Stimulated activated CD4-positive, alpha-beta T cell treated with anti-CD3 and anti-CD28 coated beads, Interleukin-4, amount 100 ng/mL, for 48 hours (primary cell): Measurements from ENCODE around the gene STRIP1.
A peak's percentile ranks its signal among the peaks of the same experiment; 100 is the strongest.
"Not testable (repeated sequence)": the region's sequence is repeated elsewhere in the genome, so short reads cannot be mapped to it uniquely, and the experiment has no call there.

ENCODE experiments used
- DNase-seq, 2 donors: peaks; one replicate each; pipeline ENCODE4 v3.0.0-alpha.2; 2020; ENCODE audit warnings: low read depth in 2 of 2

The STRIP1 gene

DNA sequence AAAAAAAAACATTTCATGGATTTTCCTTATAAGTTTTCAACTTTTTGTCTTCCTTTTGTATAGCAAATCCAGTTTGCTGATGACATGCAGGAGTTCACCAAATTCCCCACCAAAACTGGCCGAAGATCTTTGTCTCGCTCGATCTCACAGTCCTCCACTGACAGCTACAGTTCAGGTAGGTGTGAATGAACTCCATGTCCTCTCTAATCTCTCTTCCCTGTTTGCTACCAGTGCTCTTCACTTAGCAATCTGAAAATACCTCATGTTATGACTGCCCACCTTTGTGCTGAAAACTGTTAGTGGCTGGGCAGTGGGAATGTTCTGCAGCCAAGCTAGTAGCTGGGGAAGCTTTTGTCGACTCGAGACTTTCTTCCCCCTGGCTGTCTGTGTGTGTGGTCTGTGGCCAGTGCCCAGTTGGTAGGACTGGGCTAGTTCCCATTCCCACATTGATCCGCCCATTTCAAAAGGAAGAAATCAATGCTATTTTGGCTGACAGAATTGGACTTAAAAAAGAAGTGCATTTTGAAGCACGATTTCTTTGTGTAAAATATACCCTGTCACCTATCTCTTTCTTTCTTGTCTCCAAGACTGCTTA lies 25.4 kb upstream of the STRIP1 start:
- DNase-seq: no peak

DNA sequence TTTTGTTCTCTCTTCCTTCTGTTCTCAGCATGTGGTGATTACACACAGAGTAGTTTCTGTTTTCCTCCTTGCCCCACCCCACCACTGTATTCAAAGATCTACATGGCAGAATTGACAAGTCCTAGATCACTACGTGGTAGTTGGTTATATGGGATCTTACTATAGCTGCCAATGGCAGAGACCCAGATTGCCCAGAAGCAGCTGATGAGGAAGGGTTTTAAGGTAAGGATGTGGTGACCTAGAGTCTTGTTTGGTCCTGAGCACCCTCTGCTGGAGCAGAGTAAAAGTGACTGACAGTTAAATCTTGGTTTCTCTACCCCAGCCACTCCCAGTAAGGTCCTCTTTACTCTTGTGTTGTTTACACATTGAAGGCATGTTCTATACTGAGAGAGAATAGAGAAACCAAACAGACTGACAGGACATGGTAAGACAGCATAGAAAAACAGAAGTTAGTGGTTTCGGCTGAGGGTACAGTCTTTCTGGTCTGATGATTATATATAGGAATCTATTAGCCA lies 22.8 kb upstream of the STRIP1 start:
- no peak for DNase-seq

DNA sequence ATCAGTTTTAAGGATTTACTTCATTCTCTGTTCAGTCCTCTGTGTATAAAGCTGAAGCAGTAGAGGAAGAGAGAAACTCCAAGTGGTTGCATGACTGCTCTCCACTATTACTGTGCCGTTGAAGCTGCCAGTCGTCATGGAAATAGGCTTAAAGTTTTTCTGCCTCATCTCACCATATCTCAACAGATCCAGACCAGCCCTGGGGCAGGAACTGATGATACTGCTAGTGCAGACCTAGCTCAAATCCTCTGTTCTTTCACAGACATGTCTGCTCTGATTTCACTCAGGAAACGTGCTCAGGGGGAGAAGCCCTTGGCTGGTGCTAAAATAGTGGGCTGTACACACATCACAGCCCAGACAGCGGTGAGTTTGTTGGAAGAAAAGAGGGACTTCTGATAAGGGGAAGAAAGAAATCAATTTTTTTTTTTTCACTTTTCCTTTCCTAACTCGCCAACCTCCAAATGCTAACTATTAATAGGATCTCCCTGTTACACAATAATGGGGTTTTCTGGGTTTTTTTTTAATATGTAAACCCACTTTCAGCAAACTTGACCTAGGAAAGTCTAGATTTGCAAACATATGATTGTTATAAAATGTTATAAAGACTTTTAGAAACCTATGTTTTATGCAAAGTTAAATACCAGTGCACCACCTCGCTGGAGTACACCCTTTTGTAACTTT lies 22.2 kb upstream of the STRIP1 start:
- no peak for DNase-seq

DNA sequence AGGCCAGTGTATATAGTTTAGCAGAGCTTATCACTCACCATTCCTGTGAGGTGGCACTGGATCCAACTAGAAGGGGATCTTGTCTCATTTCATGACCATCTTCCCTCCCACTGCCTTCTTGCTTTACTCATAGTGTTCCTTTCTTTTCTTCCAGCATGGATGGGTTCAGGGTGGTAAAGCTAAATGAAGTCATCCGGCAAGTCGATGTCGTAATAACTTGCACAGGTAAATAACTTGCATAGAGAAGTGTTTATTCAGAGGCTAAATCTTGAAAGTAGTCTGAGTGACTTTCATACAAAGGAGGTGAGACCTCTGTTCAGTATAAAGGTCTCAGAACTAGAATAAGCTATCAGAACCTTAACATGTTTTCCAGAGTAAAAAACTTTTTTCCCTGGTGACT lies 16.6 kb upstream of the STRIP1 start:
- no peak for DNase-seq

DNA sequence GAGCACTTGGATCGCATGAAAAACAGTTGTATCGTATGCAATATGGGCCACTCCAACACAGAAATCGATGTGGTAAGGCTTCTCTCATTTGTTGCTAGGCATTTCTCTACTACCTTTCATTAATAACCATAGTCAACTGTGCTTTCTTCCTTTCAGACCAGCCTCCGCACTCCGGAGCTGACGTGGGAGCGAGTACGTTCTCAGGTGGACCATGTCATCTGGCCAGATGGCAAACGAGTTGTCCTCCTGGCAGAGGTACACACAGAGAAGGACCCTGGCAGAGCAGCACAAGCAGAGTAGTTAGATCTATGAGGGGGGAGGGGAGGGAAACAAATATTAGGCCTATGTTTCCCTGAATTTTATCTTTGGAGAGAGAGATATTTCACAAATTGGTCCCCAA lies 16.0 kb upstream of the STRIP1 start:
- DNase-seq: no peak

DNA sequence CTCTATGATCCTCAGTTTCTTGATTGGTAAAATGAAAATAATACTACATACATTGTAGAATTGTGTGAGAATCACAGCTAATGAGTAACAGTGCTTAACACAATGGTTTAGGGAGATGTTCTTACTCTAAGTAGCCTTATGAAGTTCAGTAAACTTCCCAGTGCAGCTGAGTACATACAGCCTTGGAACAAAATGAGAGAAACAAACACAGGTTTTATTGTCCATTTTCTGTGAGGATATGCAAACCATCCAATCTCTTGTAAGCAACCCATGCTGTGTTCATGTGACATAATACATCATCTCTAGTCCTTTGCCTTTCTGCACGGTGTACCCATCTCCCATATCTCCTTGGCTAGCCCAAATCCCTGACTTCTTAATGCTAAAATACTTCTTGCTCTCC lies 14.7 kb upstream of the STRIP1 start:
- DNase-seq: no peak

DNA sequence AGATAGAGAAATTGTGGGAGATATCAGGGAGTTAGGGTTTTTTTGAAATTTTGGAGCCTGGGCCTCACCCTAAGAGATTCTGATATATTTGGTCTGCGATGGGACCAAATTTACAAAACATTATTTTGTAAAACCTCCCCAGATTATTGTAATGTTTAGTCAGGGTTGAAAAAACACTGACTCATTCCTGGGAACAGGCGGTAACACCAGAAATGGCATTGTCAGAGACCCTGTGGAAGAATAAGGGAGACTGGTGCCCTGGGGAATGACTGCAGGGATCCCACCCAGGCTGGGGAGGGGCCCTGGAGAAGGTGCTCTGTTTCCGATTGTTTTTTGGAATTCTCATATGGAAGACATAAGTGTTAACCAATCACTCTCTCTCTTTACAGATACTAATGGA lies 13.1 kb upstream of the STRIP1 start:
- DNase-seq: no peak

DNA sequence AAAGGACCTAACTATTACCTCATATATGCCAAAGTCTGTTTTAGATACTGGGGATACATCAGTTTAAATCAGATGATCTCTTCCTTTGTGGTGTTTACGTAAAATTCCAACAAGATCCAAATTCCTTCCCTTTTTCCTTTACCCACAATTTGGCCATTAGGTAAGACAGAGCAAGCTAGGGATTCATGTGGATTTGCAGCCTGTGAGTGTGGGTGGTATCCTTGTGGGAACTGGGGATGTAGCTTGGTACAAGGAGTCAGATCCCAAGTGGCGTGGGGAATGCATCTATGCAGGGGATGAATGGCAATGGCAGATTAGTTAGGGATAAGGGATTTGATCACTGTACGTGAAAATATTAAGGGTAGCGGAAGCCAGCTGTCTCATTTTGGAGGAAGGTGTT lies 9.8 kb upstream of the STRIP1 start:
- DNase-seq: no peak

DNA sequence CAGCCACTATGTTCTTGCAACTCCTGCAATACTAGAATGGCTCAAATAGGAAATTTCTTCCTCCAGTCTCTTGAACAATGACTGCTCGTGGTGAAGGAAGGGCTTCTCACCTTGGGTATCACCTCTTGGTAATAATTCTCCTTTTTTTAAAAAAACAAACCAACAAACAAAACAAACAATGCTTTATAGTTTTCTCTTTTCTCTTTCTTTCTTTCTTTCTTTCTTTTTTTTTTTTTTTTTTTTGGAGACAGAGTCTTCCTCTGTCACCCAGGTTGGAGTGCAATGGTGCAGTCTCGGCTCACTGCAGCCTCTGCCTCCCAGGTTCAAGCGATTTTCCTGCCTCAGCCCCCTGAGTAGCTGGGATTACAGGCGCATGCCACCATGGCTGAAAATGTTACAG lies 3.7 kb upstream of the STRIP1 start:
- DNase-seq: not testable (repeated sequence)

DNA sequence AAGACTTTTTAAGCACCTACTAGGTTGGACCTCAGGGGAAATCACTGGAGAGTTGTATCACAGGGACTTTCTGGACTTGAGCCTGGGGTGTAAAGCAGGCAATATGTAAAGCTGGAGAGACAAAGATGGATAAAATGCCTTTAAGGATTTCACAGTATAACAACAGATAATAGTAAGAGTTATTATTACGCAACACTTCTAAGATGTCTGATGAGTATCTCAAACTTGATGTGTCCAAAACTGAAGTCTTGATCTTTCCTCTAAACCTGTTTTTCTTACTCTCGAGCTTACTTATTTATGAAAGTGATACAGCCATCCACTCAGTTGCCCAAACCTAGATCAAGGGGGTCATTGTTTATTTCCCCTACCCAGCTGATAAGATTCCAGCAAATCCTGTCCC lies 2.1 kb upstream of the STRIP1 start:
- DNase-seq: no peak

DNA sequence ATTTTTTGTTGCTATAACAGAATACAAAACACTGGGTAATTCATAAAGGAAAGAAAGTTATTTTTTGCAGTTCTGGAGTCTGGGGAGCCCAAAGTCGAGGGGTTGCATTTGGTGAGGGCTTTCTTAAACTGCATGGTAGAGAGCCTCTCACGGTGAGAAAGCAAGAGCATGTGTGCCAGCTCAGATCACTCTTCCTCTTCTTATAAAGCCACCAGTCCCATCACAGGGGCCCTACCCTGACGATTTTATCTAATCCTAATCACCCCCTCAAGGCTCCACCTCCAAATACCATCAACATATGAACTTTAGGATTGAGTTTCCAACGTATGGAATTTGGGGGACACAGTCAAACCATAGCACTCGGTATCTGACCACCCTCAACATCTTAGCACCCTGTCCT lies 1.0 kb upstream of the STRIP1 start:
- DNase-seq: no peak

DNA sequence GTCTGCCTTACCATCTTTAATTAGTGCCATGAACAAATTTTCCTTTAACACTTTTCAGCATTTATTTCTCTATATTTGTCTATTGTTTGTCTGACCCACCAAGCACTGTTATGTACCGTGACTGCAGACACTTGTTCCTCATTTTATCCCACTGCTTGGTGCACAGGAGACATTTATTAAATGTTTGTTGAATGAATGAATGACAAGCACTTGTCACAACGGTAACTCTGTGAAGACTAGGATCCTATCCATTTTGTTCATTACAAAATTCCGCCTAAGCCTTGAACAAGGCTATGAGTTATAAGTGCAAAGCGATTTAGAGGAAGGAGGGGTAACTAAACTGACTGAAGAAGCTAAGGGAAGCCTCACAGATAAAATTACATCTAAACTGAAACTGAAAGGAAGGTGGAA lies 379 bp upstream of the STRIP1 start:
- no peak for DNase-seq

DNA sequence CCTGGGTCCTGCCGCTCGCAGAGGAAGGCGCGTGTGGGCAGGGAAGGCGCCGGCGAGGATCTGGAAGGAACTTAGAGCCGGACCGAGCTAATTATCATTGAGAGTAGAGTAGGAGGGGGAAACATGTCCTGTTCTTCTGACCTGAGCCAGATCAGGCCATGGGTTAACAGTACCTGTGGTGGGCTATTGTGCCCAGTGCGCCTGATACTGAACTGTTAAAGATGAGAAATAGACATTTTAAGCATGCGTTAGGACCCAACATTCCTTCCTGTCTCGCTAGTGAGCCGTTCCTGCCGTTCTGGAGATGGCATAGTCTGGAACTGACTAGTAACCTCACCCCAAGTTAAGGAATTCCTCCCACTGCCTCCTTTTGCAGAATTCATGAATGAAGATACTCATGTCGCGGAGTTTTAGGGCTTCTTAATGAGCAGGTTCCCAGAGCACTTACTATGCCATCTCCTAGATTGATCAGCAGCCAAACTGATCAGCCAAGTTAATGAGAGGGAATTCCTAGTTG lies 870 bp downstream of the STRIP1 start:
- DNase-seq: no peak

DNA sequence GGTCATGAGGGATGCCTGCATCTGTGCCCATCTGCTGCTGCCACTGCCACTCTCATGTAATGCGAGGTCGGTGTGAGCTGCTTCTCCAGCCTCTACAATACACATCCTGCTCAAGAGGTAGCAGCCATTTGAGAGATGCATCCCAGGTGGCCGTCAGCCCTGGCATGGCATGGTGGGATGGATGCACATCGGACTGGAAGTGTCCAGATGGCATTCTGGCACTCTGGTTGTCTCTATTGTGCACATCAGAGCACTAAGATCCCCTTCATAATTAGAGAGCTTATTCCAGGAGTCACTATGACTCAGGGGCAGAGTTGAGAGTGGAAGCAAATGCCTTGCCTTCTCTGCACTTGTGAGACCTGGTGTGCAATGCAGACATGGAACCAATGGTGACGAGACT lies 3.8 kb downstream of the STRIP1 start:
- DNase-seq: no peak

DNA sequence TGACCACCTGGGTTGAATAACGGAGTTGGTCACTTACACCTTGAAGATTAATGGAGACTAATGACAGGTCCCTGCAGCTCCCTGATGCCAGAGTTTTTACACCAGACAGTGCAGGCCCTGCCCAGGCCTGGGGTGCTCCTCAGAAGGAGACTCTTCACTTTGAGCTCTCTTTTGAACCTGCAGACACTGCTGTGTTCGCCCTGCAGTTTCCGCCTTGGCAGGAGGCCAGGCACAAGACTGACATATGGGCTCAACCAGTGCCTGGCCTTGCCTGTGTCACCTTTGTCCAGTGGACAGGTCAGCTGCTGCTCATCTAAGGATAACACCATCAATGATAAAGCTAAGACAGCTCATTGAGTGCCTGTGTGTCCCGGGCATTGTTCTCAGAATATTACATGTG lies 5.2 kb downstream of the STRIP1 start:
- DNase-seq: no peak

DNA sequence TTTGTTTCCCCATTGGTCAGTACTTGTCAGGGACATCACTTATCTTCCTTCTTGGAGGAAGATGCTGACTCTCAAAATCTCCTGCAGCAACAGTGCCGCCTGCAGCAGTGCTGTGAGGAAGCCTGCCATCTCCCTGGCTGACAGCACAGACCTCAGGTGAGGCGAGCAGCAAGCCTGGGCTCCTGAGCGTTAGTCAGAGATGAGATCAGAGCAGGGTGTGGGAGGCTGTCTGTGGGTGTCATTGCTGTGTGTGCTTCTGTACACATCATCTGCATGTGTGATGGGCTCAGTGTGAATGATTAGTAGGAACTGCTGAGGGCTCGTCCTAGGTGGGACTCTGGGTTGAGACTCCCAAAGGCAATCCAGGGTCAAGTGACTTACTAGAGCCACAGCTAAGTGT lies 6.1 kb downstream of the STRIP1 start:
- peak in 1 of 2 donors; percentile 11 for DNase-seq

DNA sequence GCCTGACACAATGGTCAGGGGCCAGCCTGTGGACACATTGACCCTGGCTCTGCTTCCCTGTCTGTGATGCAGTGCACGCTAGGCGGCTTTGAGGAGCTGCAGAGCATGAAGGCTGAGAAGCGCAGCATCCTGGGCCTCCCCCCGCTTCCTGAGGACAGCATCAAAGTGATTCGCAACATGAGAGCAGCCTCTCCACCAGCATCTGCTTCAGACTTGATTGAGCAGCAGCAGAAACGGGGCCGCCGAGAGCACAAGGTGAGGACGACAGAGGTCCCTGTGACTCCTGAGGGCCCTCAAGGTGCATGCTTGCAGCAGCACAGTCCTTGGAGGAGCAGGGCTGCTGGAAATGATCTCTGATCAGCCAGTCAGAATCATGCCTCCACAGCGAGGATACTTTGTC lies 8.6 kb downstream of the STRIP1 start:
- no peak for DNase-seq

DNA sequence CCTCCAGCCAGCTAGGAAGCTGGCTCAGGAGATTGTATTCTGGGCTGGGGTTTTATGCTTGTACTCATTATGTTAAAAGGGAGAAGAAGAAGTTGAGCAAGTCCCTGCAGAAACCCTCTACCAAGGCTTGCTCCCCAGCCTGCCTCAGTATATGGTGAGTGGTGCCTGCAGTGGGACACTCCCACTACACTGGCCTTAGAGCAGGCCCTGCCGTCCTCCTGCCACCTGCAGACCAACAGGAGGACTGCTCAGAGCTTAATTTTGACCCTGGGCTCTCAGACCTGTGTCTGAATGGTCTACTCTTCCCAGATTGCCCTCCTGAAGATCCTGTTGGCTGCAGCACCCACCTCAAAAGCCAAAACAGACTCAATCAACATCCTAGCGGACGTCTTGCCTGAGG lies 13.0 kb downstream of the STRIP1 start:
- DNase-seq: no peak

DNA sequence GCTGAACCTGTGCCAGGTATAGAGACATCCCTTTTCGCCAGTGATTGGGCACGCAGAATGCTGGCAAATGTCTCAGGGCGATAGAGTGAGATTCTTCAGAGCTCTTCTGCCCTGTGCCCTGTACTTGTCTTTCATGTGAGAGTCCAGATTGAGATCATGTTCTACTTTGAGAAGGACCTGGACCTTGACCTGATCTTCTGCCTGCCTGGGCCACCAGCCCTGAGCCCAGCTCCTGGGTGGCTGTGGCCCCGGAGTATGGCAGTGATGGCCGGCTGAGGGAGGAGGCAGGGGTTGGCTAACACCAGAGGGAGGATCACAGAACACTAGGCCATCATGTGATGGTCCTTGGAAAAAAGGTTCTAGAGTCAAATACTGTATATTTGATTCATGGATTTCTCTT lies 13.8 kb downstream of the STRIP1 start:
- DNase-seq: no peak

DNA sequence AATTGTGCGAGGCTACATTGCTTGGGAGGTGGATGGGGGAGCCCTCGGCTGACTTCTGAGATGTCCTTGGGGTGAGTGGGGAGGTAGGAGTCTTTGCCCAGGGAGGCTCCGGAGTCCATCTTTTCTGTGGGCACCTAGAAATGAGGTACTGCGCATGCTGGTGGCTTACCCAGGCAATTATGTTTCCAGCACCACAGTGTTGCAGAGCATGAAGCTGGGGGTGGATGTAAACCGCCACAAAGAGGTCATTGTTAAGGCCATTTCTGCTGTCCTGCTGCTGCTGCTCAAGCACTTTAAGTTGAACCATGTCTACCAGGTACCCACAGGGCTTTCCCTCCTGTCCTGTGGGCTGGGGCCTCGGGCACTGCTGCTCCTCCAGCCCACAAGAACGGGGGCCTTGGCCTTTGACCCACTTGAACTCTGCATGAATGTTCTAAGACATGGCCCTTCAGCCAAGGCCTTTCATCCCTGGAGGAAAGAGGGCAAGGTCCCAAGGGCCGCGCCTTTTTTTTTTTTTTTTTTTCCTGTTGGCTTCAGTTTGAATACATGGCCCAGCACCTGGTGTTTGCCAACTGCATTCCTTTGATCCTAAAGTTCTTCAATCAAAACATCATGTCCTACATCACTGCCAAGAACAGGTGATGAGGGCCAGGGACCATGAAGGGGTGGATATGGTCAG lies 14.6 kb downstream of the STRIP1 start:
- no peak for DNase-seq

DNA sequence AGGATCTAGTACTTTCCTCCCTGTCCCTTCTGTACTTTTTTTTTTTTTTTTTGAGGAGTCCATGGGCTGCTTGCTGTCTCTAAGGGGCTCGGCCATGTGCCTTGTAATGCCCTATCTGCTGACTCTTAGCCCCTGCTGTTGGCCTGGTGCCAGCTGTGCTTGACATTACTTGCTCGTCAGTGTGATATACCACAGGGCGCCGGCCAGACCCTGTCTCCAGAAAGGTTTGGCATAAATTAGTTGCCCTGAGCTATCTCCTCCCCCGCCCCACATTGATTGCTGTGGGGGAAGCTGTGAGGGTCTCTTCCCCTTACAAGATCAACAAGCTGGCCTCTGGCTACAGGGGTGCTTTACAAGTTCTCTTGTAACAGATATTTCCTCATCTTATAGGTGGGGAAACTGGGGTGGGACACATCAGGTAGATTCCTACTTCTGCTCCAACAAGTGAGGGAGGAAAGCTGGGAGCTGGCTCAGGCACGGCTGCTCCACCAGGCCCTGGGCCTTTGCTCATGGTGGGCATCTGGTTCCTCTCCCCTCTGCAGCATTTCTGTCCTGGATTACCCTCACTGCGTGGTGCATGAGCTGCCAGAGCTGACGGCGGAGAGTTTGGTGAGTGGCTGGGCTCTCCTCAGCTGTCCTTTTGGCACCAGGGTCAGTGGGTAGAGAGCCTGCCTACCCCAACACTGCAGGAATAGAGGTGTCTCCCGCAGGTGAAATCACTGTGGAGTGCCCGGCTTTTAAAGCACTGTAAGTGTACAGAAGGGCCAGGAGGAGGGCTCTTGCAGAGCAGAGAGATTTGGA lies 15.6 kb downstream of the STRIP1 start:
- DNase-seq: no peak

DNA sequence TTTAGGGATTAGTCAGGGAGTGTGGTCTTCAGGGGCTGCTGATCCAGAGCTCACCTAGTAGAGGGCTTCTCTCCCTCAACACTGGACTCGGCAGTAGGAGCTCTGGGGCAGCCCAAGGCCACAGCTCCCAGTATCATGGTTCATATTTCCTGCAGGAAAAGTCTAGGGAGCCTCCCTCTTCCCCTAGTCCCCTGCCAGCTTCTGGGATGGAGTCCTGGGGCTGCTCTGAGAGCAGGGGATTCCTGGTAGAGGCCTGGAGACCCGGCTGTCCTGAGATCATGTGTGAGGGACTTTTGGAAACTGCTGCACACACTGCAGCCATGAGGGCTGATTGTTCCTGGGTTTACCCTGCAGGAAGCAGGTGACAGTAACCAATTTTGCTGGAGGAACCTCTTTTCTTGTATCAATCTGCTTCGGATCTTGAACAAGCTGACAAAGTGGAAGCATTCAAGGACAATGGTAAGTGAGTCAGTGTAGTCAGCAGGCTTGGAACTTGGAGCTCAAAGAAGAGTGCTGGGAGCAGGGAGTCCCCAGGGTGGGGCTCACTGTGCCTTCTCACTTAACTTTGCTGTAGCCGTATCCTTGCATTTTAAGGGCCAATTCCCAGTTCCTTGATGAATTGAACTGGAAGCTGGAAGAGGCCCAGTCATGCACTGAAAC lies 16.3 kb downstream of the STRIP1 start:
- no peak for DNase-seq
